ENCODE data around the gene LDLRAD3.

LDLRAD3 gene

GRCh38 chr11:36109850-36110606 lies 166.2 kb downstream of the LDLRAD3 start:
- no peak for DNase-seq

- DNase-seq, result no peak
Observed at GRCh38 chr11:36110668-36111410, 167.0 kb downstream of the LDLRAD3 start.

GRCh38 chr11:36114095-36114494 lies 170.2 kb downstream of the LDLRAD3 start:
- no peak for DNase-seq

GRCh38 chr11:36115378-36115801 lies 171.5 kb downstream of the LDLRAD3 start:
- no peak for DNase-seq

GRCh38 chr11:36116161-36116560 lies 172.3 kb downstream of the LDLRAD3 start:
- DNase-seq, result no peak

GRCh38 chr11:36118084-36118483 lies 174.2 kb downstream of the LDLRAD3 start:
- no peak for DNase-seq

GRCh38 chr11:36119300-36119699 lies 175.4 kb downstream of the LDLRAD3 start:
- no peak for DNase-seq

GRCh38 chr11:36121054-36121453 lies 177.2 kb downstream of the LDLRAD3 start:
- DNase-seq, result no peak

GRCh38 chr11:36122671-36123070 lies 178.8 kb downstream of the LDLRAD3 start:
- no peak for DNase-seq

- no peak for DNase-seq
Observed at GRCh38 chr11:36123336-36124101, 179.7 kb downstream of the LDLRAD3 start.

- DNase-seq, result no peak
Observed at GRCh38 chr11:36126678-36127077, 182.8 kb downstream of the LDLRAD3 start.

GRCh38 chr11:36127550-36127949 lies 183.7 kb downstream of the LDLRAD3 start:
- no peak for DNase-seq

GRCh38 chr11:36129955-36130354 lies 186.1 kb downstream of the LDLRAD3 start:
- no peak for DNase-seq

- DNase-seq, result no peak
Observed at GRCh38 chr11:36130401-36130800, 186.5 kb downstream of the LDLRAD3 start.

- DNase-seq, result no peak
Observed at GRCh38 chr11:36131721-36132397, 188.0 kb downstream of the LDLRAD3 start.

- no peak for DNase-seq
Observed at GRCh38 chr11:36132940-36133339, 189.1 kb downstream of the LDLRAD3 start.

- DNase-seq, result no peak
Observed at GRCh38 chr11:36135076-36135475, 191.2 kb downstream of the LDLRAD3 start.

GRCh38 chr11:36139767-36140166 lies 195.9 kb downstream of the LDLRAD3 start:
- no peak for DNase-seq

GRCh38 chr11:36141196-36141953 lies 197.5 kb downstream of the LDLRAD3 start:
- no peak for DNase-seq

GRCh38 chr11:36141956-36142355 lies 198.1 kb downstream of the LDLRAD3 start:
- DNase-seq, result no peak

- DNase-seq, result no peak
Observed at GRCh38 chr11:36142439-36142838, 198.6 kb downstream of the LDLRAD3 start.

GRCh38 chr11:36142879-36143278 lies 199.0 kb downstream of the LDLRAD3 start:
- no peak for DNase-seq

Measured in activated T-cell treated with anti-CD3 and anti-CD28 coated beads, Interleukin-2, amount 50 U/mL, for 48 hours (primary cell).